HFF-Myc (cell line): ENCODE results near the gene MPST.

ENCODE experiments used
- DNase-seq: peaks from one replicate; pipeline ENCODE4 v3.0.0-alpha.2; 2011; ENCODE audit warnings: low read depth; ENCODE audit errors: extremely low read depth
- H3K4me3 ChIP-seq: replicated peaks from 2 replicates; pipeline ENCODE4 v1.5.1; 2011; ENCODE audit warnings: low read depth, mild to moderate bottlenecking, control low read depth, low read length
- CTCF ChIP-seq: IDR thresholded peaks from 2 replicates; pipeline ENCODE4 v1.5.1; 2012; ENCODE audit warnings: mild to moderate bottlenecking, low read depth, low read length, control low read depth; ENCODE audit errors: missing control alignments

The MPST gene

GRCh38 chr22:37056246-37056645, 36.7 kb downstream of the MPST start:
- no peak overlapping the region for H3K4me3 ChIP-seq
- no peak for TF ChIP-seq CTCF
- no peak for DNase-seq

GRCh38 chr22:37057226-37057625, 37.7 kb downstream of the MPST start:
- TF ChIP-seq CTCF = no peak
- H3K4me3 ChIP-seq = no peak overlapping the region
- no peak for DNase-seq

GRCh38 chr22:37057796-37058510, 38.4 kb downstream of the MPST start:
- DNase-seq = no peak
- no peak overlapping the region for H3K4me3 ChIP-seq
- no peak for TF ChIP-seq CTCF

- H3K4me3 ChIP-seq = no peak overlapping the region
- DNase-seq = no peak
- no peak for TF ChIP-seq CTCF
These were observed 39.6 kb downstream of the MPST start for GRCh38 chr22:37058917-37059701.

- no peak for TF ChIP-seq CTCF
- DNase-seq = no peak
- H3K4me3 ChIP-seq = no peak overlapping the region
These were observed 40.4 kb downstream of the MPST start for GRCh38 chr22:37059876-37060449.

- H3K4me3 ChIP-seq = no peak overlapping the region
- DNase-seq = no peak
- TF ChIP-seq CTCF = no peak
These were observed 41.5 kb downstream of the MPST start for GRCh38 chr22:37060801-37061610.
